Measurements from ENCODE around the gene DSC3. TPM values are rescaled to one million over a fixed set of nuclear protein-coding genes. Genes with fewer than 3 reads are reported as not detected.

Gene DSC3
- total RNA-seq, 2 donors from 2014 or later = not detected

- no peak for ATAC-seq (replicated peaks)
- no peak overlapping the region for H3K27ac Mint-ChIP-seq
- no peaks in the 10 kb centered on the region for H3K4me1 Mint-ChIP-seq
- H3K9me3 Mint-ChIP-seq = no peaks in the 10 kb centered on the region
- no peaks in the 10 kb centered on the region for H3K27me3 Mint-ChIP-seq
- H3K4me3 Mint-ChIP-seq = no peak overlapping the region
- no peaks in the 10 kb centered on the region for H3K36me3 Mint-ChIP-seq (ENCODE audit: low read depth)
Measured at GRCh38 chr18:30971338-30971956, 71.1 kb downstream of the DSC3 start.

DNA sequence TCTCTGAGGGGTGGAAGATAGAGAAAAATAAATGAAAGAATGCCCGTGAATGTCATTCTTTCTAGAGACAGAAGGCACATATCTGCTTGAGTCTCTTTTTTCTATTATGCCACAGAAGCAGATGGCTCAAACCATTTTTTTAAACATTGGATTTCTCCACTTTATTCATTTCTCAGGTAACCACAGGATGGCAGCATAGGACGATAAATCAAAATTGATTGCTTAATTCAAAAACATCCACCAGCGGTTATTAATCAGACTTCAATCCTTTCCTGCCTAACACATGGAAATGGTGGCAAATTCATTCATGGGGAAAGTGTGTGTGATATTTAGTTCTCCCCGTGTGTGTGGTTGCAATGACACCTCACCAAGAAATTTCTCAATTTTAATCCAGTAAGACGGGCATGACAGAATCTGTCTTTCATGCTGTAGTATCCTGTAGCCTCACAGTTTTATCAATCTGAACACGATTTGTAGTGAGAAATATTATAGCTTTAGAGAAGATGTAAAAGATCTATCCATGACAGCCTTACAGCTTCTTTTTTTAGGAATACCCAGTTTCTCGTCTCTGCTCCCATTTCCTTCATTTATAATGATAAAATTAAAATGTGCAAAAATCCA, 72.2 kb downstream of the DSC3 start:
- Mint-ChIP-seq H3K9me3 (no peaks in the 10 kb centered on the region), H3K27ac (no peak overlapping the region), H3K4me1 (no peaks in the 10 kb centered on the region), H3K4me3 (no peak overlapping the region), H3K27me3 (no peaks in the 10 kb centered on the region), H3K36me3 (ENCODE audit: low read depth) (no peaks in the 10 kb centered on the region)
- no peak for ATAC-seq (replicated peaks)

DNA sequence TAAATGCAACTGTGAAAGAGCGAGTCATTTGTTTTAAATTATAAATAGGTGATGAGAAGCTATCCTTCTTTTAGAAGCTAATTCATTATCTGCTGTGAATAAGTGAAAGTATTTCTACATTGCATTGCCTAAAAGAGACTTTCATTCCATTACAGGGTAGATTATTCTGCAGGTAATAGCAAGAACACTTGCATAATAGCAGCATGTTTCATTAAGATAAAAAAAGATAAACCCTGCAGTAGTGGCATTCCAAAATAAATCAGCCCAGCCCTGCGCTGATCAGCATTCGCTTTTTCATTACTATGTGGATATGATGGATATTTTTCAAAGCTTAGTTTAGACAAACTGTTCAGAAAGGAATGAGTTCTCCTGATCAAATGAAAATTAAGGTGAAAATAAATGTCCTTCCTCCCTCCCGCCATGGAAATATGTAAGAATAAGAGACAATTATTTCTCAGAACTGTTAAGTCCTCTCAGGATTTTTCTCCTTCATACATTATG, 72.8 kb downstream of the DSC3 start:
- no peaks in the 10 kb centered on the region for H3K36me3 Mint-ChIP-seq (ENCODE audit: low read depth)

DNA sequence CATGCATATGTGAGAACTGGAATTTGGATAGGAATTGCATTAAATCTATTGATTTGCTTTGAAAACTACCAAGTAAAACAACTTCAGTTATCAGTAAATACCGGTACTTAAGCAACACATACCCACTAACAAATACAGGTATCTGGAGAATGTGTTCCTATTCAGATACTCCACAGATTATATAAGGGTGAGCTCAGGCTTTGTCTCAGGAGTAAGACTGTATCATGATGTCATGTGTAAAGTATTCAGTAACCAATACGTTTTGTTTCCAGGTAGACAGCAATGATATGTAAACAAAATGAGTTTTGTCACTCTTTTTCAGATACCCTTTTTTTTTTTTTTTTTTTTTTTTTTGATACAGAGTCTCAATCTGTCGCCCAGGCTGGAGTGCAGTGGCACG, 74.8 kb downstream of the DSC3 start:
- no peak for ATAC-seq (replicated peaks)
- Mint-ChIP-seq H3K27ac (no peak overlapping the region), H3K4me1 (no peaks in the 10 kb centered on the region), H3K36me3 (ENCODE audit: low read depth) (no peaks in the 10 kb centered on the region), H3K9me3 (peaks cover 3% of the 10 kb centered on the region), H3K4me3 (no peak overlapping the region), H3K27me3 (no peaks in the 10 kb centered on the region)

More for the DNA sequence above, 72.8 kb downstream of the DSC3 start:
- H3K27ac Mint-ChIP-seq = no peak overlapping the region
- no peak overlapping the region for H3K4me3 Mint-ChIP-seq
- H3K4me1 Mint-ChIP-seq = no peaks in the 10 kb centered on the region
- no peak for ATAC-seq (replicated peaks)
- H3K27me3 Mint-ChIP-seq = no peaks in the 10 kb centered on the region
- H3K9me3 Mint-ChIP-seq = no peaks in the 10 kb centered on the region

- H3K9me3 Mint-ChIP-seq = peaks cover 3% of the 10 kb centered on the region
- H3K4me3 Mint-ChIP-seq = no peak overlapping the region
- no peaks in the 10 kb centered on the region for H3K4me1 Mint-ChIP-seq
- no peaks in the 10 kb centered on the region for H3K27me3 Mint-ChIP-seq
- H3K36me3 Mint-ChIP-seq (ENCODE audit: low read depth) = no peaks in the 10 kb centered on the region
- no peak overlapping the region for H3K27ac Mint-ChIP-seq
- no peak for ATAC-seq (replicated peaks)
Measured at GRCh38 chr18:30965237-30965636, 77.3 kb downstream of the DSC3 start.

- H3K27ac Mint-ChIP-seq = no peak overlapping the region
- H3K4me3 Mint-ChIP-seq = no peak overlapping the region
- no peaks in the 10 kb centered on the region for H3K27me3 Mint-ChIP-seq
- no peak for ATAC-seq (replicated peaks)
- no peaks in the 10 kb centered on the region for H3K36me3 Mint-ChIP-seq (ENCODE audit: low read depth)
- H3K9me3 Mint-ChIP-seq = peaks cover 9% of the 10 kb centered on the region
- no peaks in the 10 kb centered on the region for H3K4me1 Mint-ChIP-seq
Measured at GRCh38 chr18:30960661-30961060, 81.9 kb downstream of the DSC3 start.

- Mint-ChIP-seq H3K27me3 (no peaks in the 10 kb centered on the region), H3K36me3 (ENCODE audit: low read depth) (no peaks in the 10 kb centered on the region), H3K4me3 (no peak overlapping the region), H3K4me1 (no peaks in the 10 kb centered on the region), H3K9me3 (peaks cover 10% of the 10 kb centered on the region), H3K27ac (no peak overlapping the region)
- no peak for ATAC-seq (replicated peaks)
Measured at GRCh38 chr18:30957066-30957465, 85.5 kb downstream of the DSC3 start.

GRCh38 chr18:30954262-30954661, 88.3 kb downstream of the DSC3 start:
- Mint-ChIP-seq H3K27ac (no peak overlapping the region), H3K4me3 (no peak overlapping the region), H3K4me1 (no peaks in the 10 kb centered on the region), H3K9me3 (peaks cover 13% of the 10 kb centered on the region), H3K36me3 (ENCODE audit: low read depth) (no peaks in the 10 kb centered on the region), H3K27me3 (no peaks in the 10 kb centered on the region)
- no peak for ATAC-seq (replicated peaks)

- Mint-ChIP-seq H3K27me3 (no peaks in the 10 kb centered on the region), H3K4me3 (no peak overlapping the region), H3K27ac (no peak overlapping the region), H3K9me3 (peaks cover 13% of the 10 kb centered on the region), H3K4me1 (no peaks in the 10 kb centered on the region), H3K36me3 (ENCODE audit: low read depth) (no peaks in the 10 kb centered on the region)
- no peak for ATAC-seq (replicated peaks)
Measured at GRCh38 chr18:30945761-30946160, 96.8 kb downstream of the DSC3 start.

- H3K36me3 Mint-ChIP-seq (ENCODE audit: low read depth) = no peaks in the 10 kb centered on the region
- H3K27ac Mint-ChIP-seq = no peak overlapping the region
- H3K4me1 Mint-ChIP-seq = no peaks in the 10 kb centered on the region
- peaks cover 18% of the 10 kb centered on the region for H3K9me3 Mint-ChIP-seq
- H3K4me3 Mint-ChIP-seq = no peak overlapping the region
- no peaks in the 10 kb centered on the region for H3K27me3 Mint-ChIP-seq
- no peak for ATAC-seq (replicated peaks)
Measured at GRCh38 chr18:30944773-30945417, 97.6 kb downstream of the DSC3 start.

- no peaks in the 10 kb centered on the region for H3K36me3 Mint-ChIP-seq (ENCODE audit: low read depth)
- peaks cover 26% of the 10 kb centered on the region for H3K9me3 Mint-ChIP-seq
- no peak overlapping the region for H3K4me3 Mint-ChIP-seq
- ATAC-seq (replicated peaks) = no peak
- H3K27ac Mint-ChIP-seq = no peak overlapping the region
- no peaks in the 10 kb centered on the region for H3K4me1 Mint-ChIP-seq
- H3K27me3 Mint-ChIP-seq = no peaks in the 10 kb centered on the region
Measured at GRCh38 chr18:30940952-30941539, 101.5 kb downstream of the DSC3 start.

Other genes with a start within 250 kb of the DSC3 start
- not detected for gene DSC2, start 59.7 kb upstream of the DSC3 start, total RNA-seq
- gene DSC1, start 120.1 kb upstream of the DSC3 start, total RNA-seq = not detected

Measured in activated T-helper 17 cell treated with anti-CD3 and anti-CD28 coated beads, Interleukin-2, amount 50 U/mL, for 72 hours (primary cell).